ENCODE results near the gene PMEPA1. TPM values are rescaled to one million over a fixed set of nuclear protein-coding genes. Genes with fewer than 3 reads are reported as not detected.

Gene PMEPA1
- total RNA-seq, 2 experiments from 2014 or later, result 1.4 to 3.7 TPM

GRCh38 chr20:57702091-57702490, 7.7 kb downstream of the PMEPA1 start:
- peak overlapping the region; percentile 54 for H3K4me3 ChIP-seq (ENCODE audit: low read depth, low read length, poor library complexity, severe bottlenecking)
- DNase-seq (ENCODE audit: low spot score), result no peak
- no TSS peak for BruUV-seq (replicated peaks)

GRCh38 chr20:57701651-57702050, 8.2 kb downstream of the PMEPA1 start:
- POLR2A ChIA-PET, result interaction anchor here (0.5 to 3.1 kb wide), 4 partner anchors 10 to 257 kb away, joined by 3 to 11 read pairs (median 5); no protein-coding TSS in a partner anchor
- no peak for DNase-seq (ENCODE audit: low spot score)
- TF ChIP-seq EZH2phosphoT487 (IDR thresholded peaks at IDR 0.05; ENCODE audit: borderline replicate concordance, low read depth, low read length), result no peak
- TF ChIP-seq CTCF (conservative IDR thresholded peaks at IDR 0.05; ENCODE audit: low read length), result no peak
- H3K79me2 ChIP-seq (ENCODE audit: insufficient read depth, low read depth, low read length), result peaks cover 55% of the 10 kb centered on the region; the same call in 1 of the 2 replicates
- intact Hi-C loops (cut with micrococcal nuclease; ENCODE audit: unreplicated experiment), result no loop called here
- BruUV-seq (replicated peaks), result no TSS peak
- H3K27ac ChIP-seq (ENCODE audit: low read depth, low read length, poor library complexity, severe bottlenecking), result no peak overlapping the region
- H2AFZ ChIP-seq (ENCODE audit: low read length), result no peak overlapping the region
- H3K36me3 ChIP-seq (ENCODE audit: insufficient read depth, low read length), result no peaks in the 10 kb centered on the region
- H4K20me1 ChIP-seq (ENCODE audit: insufficient read depth, low read length), result peaks cover 24% of the 10 kb centered on the region
- no peak overlapping the region for H3K4me3 ChIP-seq (ENCODE audit: low read depth, low read length, poor library complexity, severe bottlenecking)
- CTCF ChIA-PET (ENCODE audit: unreplicated experiment), result interaction anchor here (0.8 kb wide), 1 partner anchor 22 kb away, joined by 3 read pairs; no protein-coding TSS in a partner anchor
- peak overlapping the region; percentile 79 for H3K4me2 ChIP-seq (ENCODE audit: low read length)
- H3K9me3 ChIP-seq (ENCODE audit: low read length), result no peaks in the 10 kb centered on the region
- no peaks in the 10 kb centered on the region for H3K9me2 ChIP-seq (ENCODE audit: insufficient read depth, low read length)
- H3K4me1 ChIP-seq (ENCODE audit: insufficient read depth, low read length, poor library complexity, severe bottlenecking), result peaks cover 86% of the 10 kb centered on the region

More at GRCh38 chr20:57702091-57702490, 7.7 kb downstream of the PMEPA1 start:
- no peak overlapping the region for H2AFZ ChIP-seq (ENCODE audit: low read length)
- no peaks in the 10 kb centered on the region for H3K9me3 ChIP-seq (ENCODE audit: low read length)
- H3K79me2 ChIP-seq (ENCODE audit: insufficient read depth, low read depth, low read length), result peaks cover 57% of the 10 kb centered on the region; the same call in 1 of the 2 replicates
- peaks cover 90% of the 10 kb centered on the region for H3K4me1 ChIP-seq (ENCODE audit: insufficient read depth, low read length, poor library complexity, severe bottlenecking)
- H4K20me1 ChIP-seq (ENCODE audit: insufficient read depth, low read length), result peaks cover 24% of the 10 kb centered on the region
- TF ChIP-seq EZH2phosphoT487 (IDR thresholded peaks at IDR 0.05; ENCODE audit: borderline replicate concordance, low read depth, low read length) (no peak), CTCF (conservative IDR thresholded peaks at IDR 0.05; ENCODE audit: low read length) (no peak)
- CTCF ChIA-PET (ENCODE audit: unreplicated experiment), result interaction anchor here (0.8 kb wide), 1 partner anchor 22 kb away, joined by 3 read pairs; no protein-coding TSS in a partner anchor
- H3K9me2 ChIP-seq (ENCODE audit: insufficient read depth, low read length), result no peaks in the 10 kb centered on the region
- no peak overlapping the region for H3K27ac ChIP-seq (ENCODE audit: low read depth, low read length, poor library complexity, severe bottlenecking)
- peak overlapping the region; percentile 79 for H3K4me2 ChIP-seq (ENCODE audit: low read length)
- POLR2A ChIA-PET, result interaction anchor here (0.5 to 3.1 kb wide), 6 partner anchors 10 to 256 kb away, joined by 3 to 11 read pairs (median 5); no protein-coding TSS in a partner anchor
- no peaks in the 10 kb centered on the region for H3K36me3 ChIP-seq (ENCODE audit: insufficient read depth, low read length)
- intact Hi-C loops (cut with micrococcal nuclease; ENCODE audit: unreplicated experiment), result no loop called here

- BruUV-seq (replicated peaks), result no TSS peak
These were observed 8.7 kb downstream of the PMEPA1 start for GRCh38 chr20:57701090-57701489.

More at GRCh38 chr20:57701090-57701489, 8.7 kb downstream of the PMEPA1 start:
- Histone ChIP-seq H3K27ac (ENCODE audit: low read depth, low read length, poor library complexity, severe bottlenecking) (no peak overlapping the region), H3K36me3 (ENCODE audit: insufficient read depth, low read length) (no peaks in the 10 kb centered on the region), H3K4me2 (ENCODE audit: low read length) (peak overlapping the region; percentile 79), H3K9me3 (ENCODE audit: low read length) (no peaks in the 10 kb centered on the region), H2AFZ (ENCODE audit: low read length) (no peak overlapping the region), H3K4me3 (ENCODE audit: low read depth, low read length, poor library complexity, severe bottlenecking) (no peak overlapping the region), H3K4me1 (ENCODE audit: insufficient read depth, low read length, poor library complexity, severe bottlenecking) (peaks cover 80% of the 10 kb centered on the region), H4K20me1 (ENCODE audit: insufficient read depth, low read length) (peaks cover 24% of the 10 kb centered on the region), H3K79me2 (ENCODE audit: insufficient read depth, low read depth, low read length) (peaks cover 51% of the 10 kb centered on the region; the same call in 1 of the 2 replicates), H3K9me2 (ENCODE audit: insufficient read depth, low read length) (no peaks in the 10 kb centered on the region)
- ChIA-PET CTCF (ENCODE audit: unreplicated experiment) (interaction anchor here (0.8 kb wide), 1 partner anchor 21 kb away, joined by 3 read pairs; no protein-coding TSS in a partner anchor), POLR2A (interaction anchor here (1.4 to 3.1 kb wide), 3 partner anchors 9 to 21 kb away, joined by 5 to 11 read pairs (median 5); no protein-coding TSS in a partner anchor)
- TF ChIP-seq EZH2phosphoT487 (IDR thresholded peaks at IDR 0.05; ENCODE audit: borderline replicate concordance, low read depth, low read length), result no peak
- intact Hi-C loops (cut with micrococcal nuclease; ENCODE audit: unreplicated experiment), result no loop called here
- no peak for DNase-seq (ENCODE audit: low spot score)

Data from OCI-LY7 (cell line).